Activated gamma-delta T cell treated with anti-CD3 and anti-CD28 coated beads, Interleukin-2, amount 50 U/mL, for 16 hours (primary cell): Measurements from ENCODE around the gene GRIA4.
"Not testable (repeated sequence)": the region's sequence is repeated elsewhere in the genome, so short reads cannot be mapped to it uniquely, and the experiment has no call there.

Experiments
- DNase-seq: peaks from one replicate; pipeline ENCODE4 v3.0.0-alpha.2; 2020; ENCODE audit warnings: low read depth

The GRIA4 gene

DNA sequence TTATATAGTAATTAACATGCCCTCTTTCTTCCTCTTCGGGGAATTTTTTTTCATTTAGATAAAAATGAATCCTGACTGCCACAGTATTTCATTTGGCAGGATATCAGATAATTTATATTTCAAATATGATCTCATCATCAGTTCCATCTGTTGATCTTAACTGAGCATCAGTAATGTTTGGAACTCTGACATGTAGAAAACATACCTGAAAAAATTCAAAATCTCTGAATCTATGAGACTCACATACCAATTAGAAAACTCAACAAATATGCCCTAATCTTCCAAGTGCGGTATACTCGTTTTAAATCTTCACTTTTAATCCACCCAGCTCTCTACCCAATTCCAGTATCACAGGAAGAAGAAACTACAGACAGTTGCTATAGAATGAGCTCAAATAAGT lies 250.2 kb downstream of the GRIA4 start:
- no peak for DNase-seq

DNA sequence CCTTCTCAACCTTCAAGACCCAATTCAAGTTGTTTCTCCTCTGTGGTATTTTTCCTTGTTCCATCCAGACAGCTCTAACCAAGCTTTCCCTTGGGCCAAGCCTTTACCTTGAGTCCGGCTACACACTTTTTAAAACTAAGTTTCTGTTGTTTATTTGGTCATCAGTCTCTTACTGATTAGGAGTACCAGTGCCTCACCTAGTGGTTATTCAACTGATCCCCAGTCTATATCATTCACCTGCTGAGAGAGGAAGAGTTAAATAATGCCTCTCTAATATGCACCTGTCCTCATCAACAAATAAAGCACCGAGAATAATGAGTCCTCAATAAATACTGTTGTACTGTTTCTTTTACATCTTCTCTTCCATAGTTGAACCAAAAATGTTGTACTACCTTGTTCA lies 251.4 kb downstream of the GRIA4 start:
- DNase-seq: no peak

DNA sequence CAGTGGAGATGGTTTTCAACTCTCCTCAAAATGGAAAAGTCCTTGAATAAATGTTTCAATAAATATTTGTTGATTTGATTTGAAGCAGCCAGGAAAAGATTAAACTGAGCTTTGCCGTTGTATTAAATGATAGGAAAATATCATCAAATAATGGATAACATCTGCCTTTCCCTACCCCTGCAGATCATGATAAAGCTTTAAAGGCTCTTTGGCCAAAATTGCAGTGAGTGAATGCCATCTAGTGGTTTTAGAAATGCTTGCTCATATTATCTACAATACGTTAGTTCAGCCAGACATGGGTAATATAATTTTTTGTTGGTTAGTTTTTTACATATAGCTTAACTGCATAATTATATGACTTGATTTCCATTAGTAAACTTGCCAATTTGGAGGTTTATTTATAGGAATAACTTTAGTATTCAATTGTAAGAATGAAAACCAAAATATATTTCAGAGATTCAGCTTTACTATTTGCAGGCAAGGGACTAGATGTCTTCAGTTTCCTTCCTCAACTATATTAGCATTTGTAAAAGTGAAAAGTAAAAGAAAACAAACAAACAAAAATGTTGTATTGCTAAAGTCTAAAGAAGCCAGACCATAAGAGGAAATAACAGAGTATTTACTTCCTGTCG lies 253.0 kb downstream of the GRIA4 start:
- DNase-seq: no peak

DNA sequence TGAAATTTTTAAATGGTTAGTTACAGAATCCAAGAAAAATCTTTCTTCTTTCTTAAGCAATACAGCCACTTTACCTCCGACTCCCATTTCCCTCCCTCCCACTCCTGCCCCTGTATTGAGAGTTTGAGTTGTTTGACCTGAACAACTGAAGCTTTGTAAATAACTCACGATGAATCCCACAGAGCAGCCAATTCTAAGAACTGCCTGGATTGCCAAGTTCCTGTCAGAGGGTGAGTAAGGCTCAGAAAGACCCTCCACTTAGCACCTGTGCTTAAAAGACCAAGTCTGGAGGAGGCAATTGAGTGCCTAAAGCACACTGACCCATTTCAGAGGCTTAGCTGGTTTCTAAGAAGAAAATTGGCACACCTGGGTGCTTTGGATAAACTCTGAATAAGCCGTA lies 253.7 kb downstream of the GRIA4 start:
- DNase-seq: no peak

DNA sequence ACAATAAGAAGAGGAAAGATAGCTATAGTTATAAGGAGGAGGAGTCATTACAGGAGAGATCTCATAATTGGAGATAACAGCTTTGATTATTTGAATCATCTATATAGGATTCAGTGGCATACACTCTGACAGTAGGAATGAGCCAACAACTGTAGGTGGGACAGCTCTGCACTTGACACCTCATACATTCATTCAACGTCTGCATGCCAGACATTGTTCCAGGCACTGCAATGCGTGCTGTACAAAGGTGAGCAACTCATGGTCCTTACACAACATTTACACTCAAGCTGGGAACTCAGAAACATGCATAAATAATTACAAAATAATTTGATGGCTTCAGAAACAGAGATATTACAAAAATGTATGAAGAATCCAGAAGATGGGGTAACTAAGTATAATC lies 257.9 kb downstream of the GRIA4 start:
- DNase-seq: no peak

DNA sequence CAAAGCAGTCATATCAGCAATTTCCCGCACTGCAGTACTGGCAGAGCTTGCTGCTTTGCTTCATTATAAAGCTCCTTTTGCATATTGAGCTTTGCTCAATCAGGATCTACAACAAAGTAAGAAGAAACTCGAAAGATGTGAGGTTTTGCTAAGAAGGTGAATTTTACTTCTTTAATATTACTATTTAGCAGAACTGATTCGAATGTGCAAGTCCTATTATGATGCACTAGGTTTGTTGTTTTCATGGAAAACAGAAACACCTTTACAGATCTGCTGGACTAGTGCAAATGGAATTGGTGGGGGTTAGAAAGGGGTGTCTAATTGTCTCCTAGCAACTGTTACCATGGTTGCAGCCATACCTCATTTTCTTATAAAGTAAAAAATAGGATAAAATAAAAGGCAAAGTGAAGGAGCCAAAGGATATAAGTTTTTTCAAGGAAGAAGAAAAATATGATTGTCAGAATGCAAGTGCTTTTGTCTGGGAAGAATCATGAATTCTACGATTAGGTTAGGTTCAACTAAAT lies 259.0 kb downstream of the GRIA4 start:
- no peak for DNase-seq

DNA sequence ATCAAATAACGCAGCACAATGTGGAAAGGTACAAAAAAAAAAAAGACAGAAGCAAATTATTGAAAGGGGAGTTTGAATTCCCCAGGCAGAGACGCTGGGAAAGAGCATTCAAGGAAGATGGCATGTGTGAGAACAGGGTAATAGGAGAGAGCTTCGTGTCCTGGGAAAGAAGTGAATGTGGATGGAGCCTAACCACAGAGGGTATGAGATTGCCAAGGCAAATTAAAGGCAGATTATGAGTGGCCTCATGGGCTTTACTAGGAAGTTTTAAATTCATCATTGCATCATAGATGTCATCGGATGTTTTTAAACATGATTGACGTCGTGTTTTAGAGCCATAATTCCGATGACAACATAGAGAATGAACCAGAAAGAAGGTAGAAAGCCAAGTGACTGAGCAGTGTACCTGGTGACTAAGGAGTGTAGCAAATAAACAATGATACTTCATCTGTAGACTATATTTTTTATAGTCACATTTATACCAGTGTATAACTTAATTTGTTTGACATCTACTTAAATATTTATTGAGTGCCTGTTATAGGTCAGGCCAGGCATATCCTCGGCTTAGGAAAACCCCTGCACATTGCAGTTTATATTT lies 260.7 kb downstream of the GRIA4 start:
- DNase-seq: no peak

DNA sequence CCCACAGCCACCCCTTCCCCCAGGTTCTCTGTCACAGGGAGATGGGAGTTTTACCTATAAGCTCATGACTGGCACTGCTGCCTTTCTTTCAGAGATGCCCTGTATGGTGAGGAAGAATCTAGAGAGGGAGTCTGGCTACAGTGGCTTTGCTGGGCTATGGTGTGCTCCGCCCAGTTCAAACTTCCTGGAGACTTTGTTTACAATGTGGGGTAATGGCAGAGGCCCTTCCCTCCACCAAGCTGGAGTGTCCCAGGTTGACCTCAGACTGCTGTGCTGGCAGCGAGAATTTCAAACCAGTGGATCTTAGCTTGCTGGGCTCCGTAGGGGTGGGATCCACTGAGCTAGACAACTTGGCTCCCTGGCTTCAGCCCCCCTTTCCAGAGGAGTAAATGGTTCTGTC lies 268.6 kb downstream of the GRIA4 start:
- DNase-seq: no peak

DNA sequence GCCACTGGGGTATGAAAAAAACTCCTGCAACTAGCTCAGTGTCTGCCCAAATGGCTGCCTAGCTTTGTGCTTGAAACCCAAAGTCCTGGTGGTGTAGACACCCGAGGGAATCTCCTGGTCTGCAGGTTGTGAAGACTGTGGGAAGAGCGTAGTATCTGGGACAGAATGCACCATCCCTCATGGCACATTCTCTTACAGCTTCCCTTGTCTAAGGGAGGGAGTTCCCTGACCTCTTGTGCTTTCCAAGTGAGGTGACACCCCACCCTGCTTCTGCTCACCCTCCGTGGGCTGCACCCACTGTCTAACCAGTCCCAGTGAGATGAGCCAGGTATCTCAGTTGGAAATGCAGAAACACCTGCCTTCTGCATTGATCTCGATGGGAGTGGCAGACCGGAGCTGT lies 269.1 kb downstream of the GRIA4 start:
- DNase-seq: not testable (repeated sequence)

DNA sequence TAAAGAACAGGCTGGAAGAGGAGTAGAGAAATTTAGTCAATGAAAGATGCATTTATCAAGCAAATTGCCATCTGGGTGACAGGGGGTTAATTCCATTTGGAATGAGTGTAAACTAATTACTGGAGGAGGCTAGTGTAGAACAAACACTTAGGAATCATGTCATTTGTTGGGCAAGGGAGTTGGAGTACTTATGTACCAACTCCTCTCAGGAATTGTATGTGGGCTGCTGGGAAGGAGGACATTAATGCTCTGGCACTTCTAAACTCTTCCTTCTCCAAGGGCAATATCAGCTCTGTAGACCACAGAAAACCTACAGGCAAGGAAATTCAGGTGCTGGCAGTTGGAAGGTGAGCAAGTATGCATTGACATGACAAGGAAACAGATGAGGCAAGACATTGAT lies 271.2 kb downstream of the GRIA4 start:
- no peak for DNase-seq

DNA sequence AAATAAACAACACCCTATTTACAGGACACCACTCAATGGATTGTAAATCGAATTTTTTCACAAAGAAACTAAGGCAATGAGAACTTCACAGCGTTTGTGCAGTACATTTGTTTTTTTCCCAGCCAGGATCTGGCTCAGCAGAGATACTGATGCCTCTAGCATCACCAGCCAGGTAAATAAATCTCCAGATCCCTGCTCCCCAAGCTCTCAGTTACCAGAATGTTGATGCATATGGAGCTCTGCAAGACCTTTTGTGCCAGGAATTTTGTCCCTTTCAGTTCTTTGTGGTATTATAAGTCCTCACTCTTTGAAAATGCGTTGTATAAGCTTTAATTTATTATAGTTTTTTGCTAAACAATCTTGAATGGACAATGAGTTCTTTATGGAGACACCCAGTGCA lies 274.6 kb downstream of the GRIA4 start:
- DNase-seq: no peak

DNA sequence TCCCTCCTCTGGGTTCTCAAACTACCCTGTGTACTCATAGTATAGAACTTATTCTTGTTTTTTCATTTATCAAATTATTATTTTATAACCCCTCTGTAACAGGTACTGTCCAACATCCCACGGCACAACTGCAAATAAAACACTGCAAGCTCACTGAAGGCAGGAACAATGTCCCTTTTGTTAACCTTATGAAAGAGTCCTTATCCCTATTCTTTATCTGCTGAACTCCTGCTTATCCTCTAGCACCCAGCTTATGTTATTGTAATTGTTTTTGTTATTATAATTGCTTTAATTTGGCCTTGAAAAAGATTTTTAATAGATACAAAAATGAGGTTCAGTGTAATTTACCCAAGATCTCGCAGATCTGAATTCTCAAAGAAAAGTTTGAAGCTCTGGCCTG lies 281.8 kb downstream of the GRIA4 start:
- DNase-seq: no peak

DNA sequence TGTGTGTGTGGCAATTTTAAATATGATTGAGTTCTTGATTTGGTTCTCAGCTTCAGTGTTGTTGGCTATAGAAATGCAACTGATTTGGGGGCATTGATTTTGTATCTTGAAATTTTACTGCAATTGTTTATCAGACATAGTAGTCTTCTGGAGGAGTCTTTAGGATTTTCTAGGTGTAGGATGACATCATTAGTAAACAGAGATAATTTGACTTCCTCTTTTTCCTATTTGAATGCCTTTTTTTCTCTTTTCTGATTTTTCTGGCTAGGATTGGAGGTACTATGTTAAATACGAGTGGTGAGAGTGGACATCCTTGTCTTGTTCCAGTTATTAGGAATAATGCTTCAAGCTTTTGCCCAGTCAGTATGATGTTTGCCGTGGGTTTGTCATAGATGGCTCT lies 287.3 kb downstream of the GRIA4 start:
- DNase-seq: no peak

DNA sequence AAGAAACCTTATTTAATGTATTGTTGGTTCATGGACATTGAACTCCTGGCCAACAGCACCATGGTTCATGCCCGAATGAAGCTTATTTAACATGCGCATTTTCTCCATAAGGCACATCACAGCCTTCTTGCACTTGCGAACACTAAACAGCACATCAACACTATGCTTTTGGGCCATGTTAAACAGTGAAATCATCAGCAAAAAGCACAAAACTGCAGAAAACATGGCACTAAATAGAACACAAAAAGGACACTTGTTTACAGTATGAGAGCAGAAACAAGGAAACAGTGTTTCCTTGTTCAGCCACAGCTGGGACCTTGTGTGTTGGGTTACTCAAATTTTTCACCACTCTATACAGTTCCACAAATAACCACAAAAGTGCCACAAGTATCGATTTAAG lies 289.9 kb downstream of the GRIA4 start:
- no peak for DNase-seq

DNA sequence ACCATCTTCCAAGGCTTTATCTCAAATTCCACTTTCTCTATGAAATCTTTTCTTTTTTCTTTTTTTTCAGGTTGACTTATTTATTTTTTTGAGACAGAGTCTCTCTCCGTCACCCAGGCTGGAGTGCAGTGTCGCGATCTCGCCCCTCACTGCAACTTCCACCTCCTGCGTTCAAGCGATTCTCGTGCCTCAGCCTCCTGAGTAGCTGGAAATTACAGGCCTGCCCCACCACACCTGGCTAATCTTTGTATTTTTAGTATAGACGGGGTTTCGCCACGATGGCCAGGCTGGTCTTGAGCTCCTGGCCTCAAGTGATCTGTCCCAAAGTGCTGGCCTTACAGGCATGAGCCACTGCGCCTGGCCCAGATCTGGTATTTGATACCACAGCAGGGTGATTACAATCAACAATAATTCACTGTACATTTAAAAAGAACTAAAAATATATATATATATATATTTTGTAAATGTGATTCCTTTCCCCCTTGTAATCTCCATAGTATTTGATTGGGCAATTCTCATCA lies 290.7 kb downstream of the GRIA4 start:
- DNase-seq: no peak

DNA sequence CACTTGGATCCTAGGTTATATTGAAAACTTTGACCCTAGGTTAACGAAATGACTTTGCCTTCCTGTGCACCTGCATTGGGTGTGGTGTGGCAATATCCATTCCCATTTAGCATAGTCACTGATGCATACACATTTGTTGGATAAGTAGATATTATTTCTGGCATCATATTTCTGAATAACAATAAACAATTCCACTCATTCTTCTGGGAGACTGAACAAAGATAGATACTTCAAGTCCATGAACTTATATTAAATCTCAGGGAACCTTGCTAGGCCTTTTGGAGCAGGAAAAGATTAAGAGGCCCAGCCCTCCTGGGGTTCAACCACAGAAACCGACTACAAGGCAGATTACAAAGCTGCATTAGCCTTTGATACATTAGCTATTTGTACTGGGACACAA lies 293.2 kb downstream of the GRIA4 start:
- DNase-seq: no peak

DNA sequence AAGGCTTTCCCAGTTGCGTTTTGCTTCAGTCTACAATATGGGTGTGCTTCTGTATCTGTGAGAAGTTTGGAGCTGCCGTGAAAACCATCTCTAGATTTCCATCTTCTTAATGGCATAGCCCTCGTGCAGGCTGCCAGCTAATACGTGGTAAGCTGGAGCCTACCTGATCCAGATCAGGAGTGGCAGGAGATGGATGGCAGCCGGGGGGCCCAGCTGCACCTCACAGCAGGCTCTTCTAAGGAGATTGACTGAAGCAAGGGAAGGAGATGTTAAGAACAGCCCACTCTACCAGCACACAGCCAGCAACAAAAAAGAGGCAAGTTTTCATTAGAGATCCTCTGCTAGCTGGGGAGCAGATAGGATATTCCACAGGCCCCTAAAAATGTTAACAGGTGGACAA lies 296.6 kb downstream of the GRIA4 start:
- DNase-seq: no peak

DNA sequence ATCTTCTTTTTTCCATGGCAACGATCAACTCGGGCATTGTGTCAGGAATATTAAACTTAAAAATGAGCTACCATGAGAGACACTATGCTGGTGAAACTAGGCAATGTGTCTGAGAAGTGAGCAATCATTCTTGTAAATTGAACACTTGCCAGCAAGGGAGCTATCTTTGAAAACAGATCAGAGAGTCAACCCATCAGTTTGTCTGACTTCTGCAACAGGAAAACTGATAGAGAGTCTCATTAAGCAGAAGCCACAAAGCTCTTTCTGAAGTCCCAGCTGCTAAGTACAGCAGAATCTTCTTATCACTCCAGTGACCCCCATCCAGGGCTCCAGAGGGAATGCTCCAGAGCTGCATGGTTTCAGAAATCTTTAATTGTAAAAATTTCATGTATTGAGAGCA lies 297.4 kb downstream of the GRIA4 start:
- no peak for DNase-seq

DNA sequence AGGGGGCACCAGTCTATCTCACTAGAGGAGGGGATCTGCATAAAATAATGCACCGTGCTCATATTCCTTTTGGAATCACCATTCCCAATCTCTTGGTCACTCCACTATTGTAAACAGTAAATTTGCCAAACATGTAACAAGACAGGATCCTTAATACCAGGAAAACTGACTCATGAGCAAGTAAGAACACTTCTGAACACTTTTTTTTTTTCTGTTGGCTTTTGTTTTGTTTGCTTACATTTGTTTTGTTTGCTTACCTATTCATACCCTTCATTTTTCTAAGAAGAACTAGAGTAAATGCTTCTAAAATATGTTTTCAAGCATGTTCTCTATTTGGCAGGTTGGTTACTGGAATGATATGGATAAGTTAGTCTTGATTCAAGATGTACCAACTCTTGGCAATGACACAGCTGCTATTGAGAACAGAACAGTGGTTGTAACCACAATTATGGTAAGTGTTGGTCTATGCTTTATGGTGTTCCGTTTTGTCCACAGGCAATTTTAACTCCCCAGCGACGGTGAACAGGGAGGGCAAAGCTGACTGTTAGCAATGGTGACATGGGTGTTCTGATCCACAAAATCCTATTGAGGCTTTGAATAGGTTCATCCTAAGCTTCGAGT lies 300.3 kb downstream of the GRIA4 start:
- no peak for DNase-seq

DNA sequence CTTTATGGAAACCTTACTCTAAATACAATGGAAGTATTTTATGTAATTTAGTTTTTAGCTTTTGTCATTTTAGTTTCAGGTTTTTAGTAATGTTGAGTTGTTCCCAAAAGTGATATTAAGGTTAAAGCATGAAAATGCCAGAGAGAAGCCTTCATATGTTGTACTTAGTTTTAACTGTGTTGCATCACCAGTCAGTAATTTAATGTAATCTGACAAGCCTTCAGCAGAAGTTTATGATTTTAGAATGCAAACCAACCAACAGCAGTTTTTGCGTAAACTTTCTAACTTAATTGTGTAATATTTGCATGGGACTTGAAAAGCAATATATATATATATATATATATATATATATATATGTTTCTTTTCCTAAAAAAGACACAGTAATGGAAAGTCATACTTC lies 301.6 kb downstream of the GRIA4 start:
- no peak for DNase-seq

DNA sequence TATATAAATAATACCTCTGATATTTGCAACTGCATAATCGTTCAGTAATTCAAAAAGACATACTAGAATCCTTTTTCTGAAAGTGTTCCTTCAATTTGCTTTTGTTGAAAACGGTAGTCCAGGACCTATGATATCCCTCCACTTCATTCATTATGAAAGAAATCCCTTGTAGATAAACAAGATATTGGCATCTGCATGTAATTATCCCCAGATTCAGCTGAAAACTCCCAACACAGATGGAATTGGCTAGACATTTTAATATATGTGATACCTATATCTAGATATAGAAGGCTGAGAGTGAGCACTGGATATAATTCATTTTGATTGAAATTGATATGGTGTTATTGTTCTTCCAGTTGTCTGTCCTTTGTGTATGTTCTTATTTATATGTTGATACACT lies 302.8 kb downstream of the GRIA4 start:
- no peak for DNase-seq

DNA sequence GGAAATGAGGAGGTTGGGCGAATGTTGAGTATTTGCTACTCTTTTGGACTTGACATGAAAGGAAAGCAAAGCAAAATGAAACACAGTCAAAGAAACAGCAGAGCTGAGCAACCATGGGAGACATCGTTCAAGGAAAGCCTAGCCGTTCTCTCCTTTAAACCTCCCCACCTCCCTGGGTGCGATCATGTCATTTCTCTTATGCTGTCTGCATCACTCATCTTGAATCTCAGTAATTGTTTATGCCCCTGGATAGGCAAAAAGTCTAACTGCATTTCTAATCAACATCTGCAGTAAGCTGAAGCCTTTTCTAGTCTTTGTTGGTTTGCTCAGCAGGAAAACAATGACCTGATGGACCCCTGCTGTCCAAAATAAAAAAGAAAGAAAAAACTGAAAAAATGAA lies 305.1 kb downstream of the GRIA4 start:
- DNase-seq: no peak

DNA sequence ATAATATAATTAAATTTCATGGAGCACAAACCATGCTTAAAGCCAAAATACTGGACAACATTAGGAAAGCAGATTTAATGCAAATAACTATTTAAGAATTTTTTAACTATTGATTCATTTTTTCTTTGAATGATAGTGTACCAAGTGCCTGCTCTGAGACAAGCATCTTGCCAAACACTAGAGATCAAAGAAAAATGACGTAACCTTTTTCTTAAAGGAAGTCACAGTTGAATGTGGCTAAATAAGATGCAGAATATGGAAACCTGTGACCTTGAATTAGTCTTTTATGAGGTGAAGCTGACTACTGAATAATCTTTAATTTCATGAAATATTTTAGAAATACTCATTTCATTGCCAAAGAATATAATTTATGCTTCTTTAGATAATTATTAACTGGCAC lies 308.2 kb downstream of the GRIA4 start:
- DNase-seq: no peak

DNA sequence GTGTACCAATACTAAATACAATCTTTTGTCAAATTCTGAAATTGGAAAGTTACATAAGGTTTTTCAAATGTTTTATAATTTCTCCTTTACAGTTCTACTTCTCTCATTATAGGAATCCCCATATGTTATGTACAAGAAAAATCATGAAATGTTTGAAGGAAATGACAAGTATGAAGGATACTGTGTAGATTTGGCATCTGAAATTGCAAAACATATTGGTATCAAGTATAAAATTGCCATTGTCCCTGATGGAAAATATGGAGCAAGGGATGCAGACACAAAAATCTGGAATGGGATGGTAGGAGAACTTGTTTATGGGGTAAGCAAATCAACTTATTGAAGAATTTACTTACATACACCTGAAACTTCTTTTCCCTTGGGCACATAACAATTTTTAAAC lies 308.7 kb downstream of the GRIA4 start:
- DNase-seq: no peak
